Activated CD8-positive, alpha-beta memory T cell treated with anti-CD3 and anti-CD28 coated beads, Interleukin-2, amount 50 U/mL, for 1 hour (primary cell): ENCODE results near the gene HSF2BP.
"Not testable (repeated sequence)": the region's sequence is repeated elsewhere in the genome, so short reads cannot be mapped to it uniquely, and the experiment has no call there.

Source experiments
- DNase-seq: peaks from one replicate; pipeline ENCODE4 v3.0.0-alpha.2; 2020; ENCODE audit errors: extremely low read depth

The HSF2BP gene

GRCh38 chr21:43597540-43598250 lies 61.6 kb downstream of the HSF2BP start:
- no peak for DNase-seq

- no peak for DNase-seq
Observed at GRCh38 chr21:43597052-43597451, 62.2 kb downstream of the HSF2BP start.

GRCh38 chr21:43596616-43597015 lies 62.7 kb downstream of the HSF2BP start:
- no peak for DNase-seq

GRCh38 chr21:43595769-43596168 lies 63.5 kb downstream of the HSF2BP start:
- DNase-seq, result not testable (repeated sequence)

- no peak for DNase-seq
Observed at GRCh38 chr21:43593078-43593477, 66.2 kb downstream of the HSF2BP start.

GRCh38 chr21:43591571-43591970 lies 67.7 kb downstream of the HSF2BP start:
- no peak for DNase-seq

- DNase-seq, result no peak
Observed at GRCh38 chr21:43590194-43590593, 69.1 kb downstream of the HSF2BP start.

- DNase-seq, result no peak
Observed at GRCh38 chr21:43588957-43589356, 70.3 kb downstream of the HSF2BP start.

- DNase-seq, result no peak
Observed at GRCh38 chr21:43585924-43586413, 73.3 kb downstream of the HSF2BP start.

- no peak for DNase-seq
Observed at GRCh38 chr21:43585514-43585913, 73.8 kb downstream of the HSF2BP start.

- no peak for DNase-seq
Observed at GRCh38 chr21:43581453-43581852, 77.8 kb downstream of the HSF2BP start.

GRCh38 chr21:43578677-43579303 lies 80.5 kb downstream of the HSF2BP start:
- no peak for DNase-seq

- DNase-seq, result no peak
Observed at GRCh38 chr21:43575473-43575844, 83.8 kb downstream of the HSF2BP start.

GRCh38 chr21:43574741-43575472 lies 84.4 kb downstream of the HSF2BP start:
- no peak for DNase-seq

- DNase-seq, result no peak
Observed at GRCh38 chr21:43573921-43574320, 85.4 kb downstream of the HSF2BP start.

- DNase-seq, result no peak
Observed at GRCh38 chr21:43572446-43572845, 86.8 kb downstream of the HSF2BP start.

- no peak for DNase-seq
Observed at GRCh38 chr21:43571976-43572375, 87.3 kb downstream of the HSF2BP start.

- DNase-seq, result not testable (repeated sequence)
Observed at GRCh38 chr21:43570195-43570594, 89.1 kb downstream of the HSF2BP start.

GRCh38 chr21:43562451-43562850 lies 96.8 kb downstream of the HSF2BP start:
- DNase-seq, result not testable (repeated sequence)

GRCh38 chr21:43540561-43540960 lies 118.7 kb downstream of the HSF2BP start:
- DNase-seq, result not testable (repeated sequence)

GRCh38 chr21:43522495-43523131 lies 136.7 kb downstream of the HSF2BP start:
- not testable (repeated sequence) for DNase-seq

GRCh38 chr21:43517701-43518100 lies 141.6 kb downstream of the HSF2BP start:
- DNase-seq, result not testable (repeated sequence)
